Endodermal cell (in vitro differentiated cells): ENCODE measurements around the gene MUC21. TPM values are rescaled to one million over a fixed set of nuclear protein-coding genes. Genes with fewer than 3 reads are reported as not detected.

Experiments
- DNase-seq: peaks from one replicate; pipeline ENCODE4 v3.0.0-alpha.2; 2017
- H3K27ac ChIP-seq: 2 replicates; pipeline ENCODE4 v1.5.1; 2013; ENCODE audit warnings: mild to moderate bottlenecking, low read depth, low read length, moderate library complexity
- H3K27me3 ChIP-seq: 2 replicates; pipeline ENCODE4 v1.6.1; 2013; ENCODE audit warnings: mild to moderate bottlenecking, low read length, moderate library complexity; ENCODE audit not compliant: insufficient read depth, control insufficient read depth, poor library complexity, severe bottlenecking
- H3K36me3 ChIP-seq: 2 replicates; pipeline ENCODE4 v1.7.0; 2013; ENCODE audit warnings: mild to moderate bottlenecking, low read length, moderate library complexity; ENCODE audit not compliant: control insufficient read depth, insufficient read depth
- H3K4me1 ChIP-seq: one replicate; pipeline ENCODE4 v1.7.0; 2013; ENCODE audit warnings: low read length; ENCODE audit not compliant: control insufficient read depth, insufficient read depth
- H3K4me3 ChIP-seq: 2 replicates; pipeline ENCODE4 v1.5.1; 2013; ENCODE audit warnings: mild to moderate bottlenecking, low read length, moderate library complexity
- H3K9ac ChIP-seq: 2 replicates; pipeline ENCODE4 v1.6.1; 2013; ENCODE audit warnings: mild to moderate bottlenecking, low read length, moderate library complexity; ENCODE audit not compliant: poor library complexity, severe bottlenecking; ENCODE audit errors: extremely low read depth
- H3K9me3 ChIP-seq: 2 replicates; pipeline ENCODE4 v1.6.1; 2013; ENCODE audit warnings: mild to moderate bottlenecking, low read length, moderate library complexity; ENCODE audit not compliant: control insufficient read depth
- H3K27ac Mint-ChIP-seq: 2 replicates; pipeline ENCODE4 v1.8.0; 2020; ENCODE audit warnings: mixed read lengths
- H3K27me3 Mint-ChIP-seq: 2 replicates; pipeline ENCODE4 v1.8.0; 2021; ENCODE audit warnings: mild to moderate bottlenecking, mixed read lengths; ENCODE audit not compliant: insufficient read depth
- H3K36me3 Mint-ChIP-seq: 2 replicates; pipeline ENCODE4 v1.8.0; 2020; ENCODE audit warnings: low read depth, mixed read lengths
- H3K4me1 Mint-ChIP-seq: 2 replicates; pipeline ENCODE4 v1.8.0; 2020; ENCODE audit warnings: mixed read lengths
- H3K4me3 Mint-ChIP-seq: 2 replicates; pipeline ENCODE4 v1.8.0; 2020; ENCODE audit warnings: mild to moderate bottlenecking, moderate library complexity, mixed read lengths
- H3K9me3 Mint-ChIP-seq: 2 replicates; pipeline ENCODE4 v1.8.0; 2020; ENCODE audit warnings: mild to moderate bottlenecking, mixed read lengths
- WGBS, 2 experiments: methylation state at CpG; one replicate each; pipeline versions ENCODE4 v1.1.5 to v1.1.7; 2013; ENCODE audit warnings: missing lambda C conversion rate in 2 of 2, mixed read lengths in 1 of 2; ENCODE audit not compliant: insufficient coverage in 1 of 2, insufficient read length in 1 of 2; 5-methylcytosine and 5-hydroxymethylcytosine counted together
- total RNA-seq, 2 donors: library from RNA; stranded (reverse); fragmentation: NEBNext Ultra II Directional in 1 of 2; extraction: Animal tissue kit (Norgen Biotek cat#: 25700) in 1 of 2; gene quantifications; 2 replicates in 1 of 2; 3 replicates in 1 of 2; pipeline ENCODE4 v1.2.1, GENCODE V29; 2021
- TF ChIP-seq, protein P1 (sequence below): fragments of 200-600 bp; sonication (generic); conservative IDR thresholded peaks from 2 replicates; pipeline ENCODE4 v1.5.0; 2021; ENCODE audit warnings: antibody characterized with exemption, mild to moderate bottlenecking

The MUC21 gene
- total RNA-seq, 2 donors from 2014 or later: not detected

DNA sequence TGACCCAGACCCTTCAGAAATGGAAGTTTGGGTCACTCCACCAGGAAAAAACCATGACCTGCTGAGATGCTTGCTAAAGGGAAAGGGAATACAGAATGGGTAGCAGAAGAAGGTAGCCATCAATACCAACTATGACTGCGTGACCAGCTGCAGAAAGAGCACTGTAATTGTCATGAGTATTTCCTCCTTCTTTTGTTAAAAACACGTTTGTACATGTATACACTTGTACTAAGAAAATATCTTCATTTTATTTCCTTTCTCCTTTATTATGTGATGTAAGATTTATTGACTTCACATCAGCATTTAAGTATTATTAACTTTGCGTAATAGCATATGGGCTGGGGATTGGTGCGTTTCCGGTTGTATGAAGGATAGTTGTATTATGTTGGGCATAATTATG is 12.6 kb upstream of the MUC21 start:
- H3K4me3 Mint-ChIP-seq: no peak overlapping the region
- DNase-seq: no peak
- Histone ChIP-seq H3K36me3 (no peaks in the 10 kb centered on the region), H3K9ac (no peak overlapping the region), H3K4me1 (no peaks in the 10 kb centered on the region), H3K27ac (no peak overlapping the region), H3K27me3 (no peaks in the 10 kb centered on the region), H3K4me3 (no peak overlapping the region), H3K9me3 (no peaks in the 10 kb centered on the region)
- WGBS, 2 experiments: 98 to 100% methylated on average over 2 to 4 of the region's 5 CpGs
- no peaks in the 10 kb centered on the region for H3K9me3 Mint-ChIP-seq
- TF ChIP-seq, protein P1, sequence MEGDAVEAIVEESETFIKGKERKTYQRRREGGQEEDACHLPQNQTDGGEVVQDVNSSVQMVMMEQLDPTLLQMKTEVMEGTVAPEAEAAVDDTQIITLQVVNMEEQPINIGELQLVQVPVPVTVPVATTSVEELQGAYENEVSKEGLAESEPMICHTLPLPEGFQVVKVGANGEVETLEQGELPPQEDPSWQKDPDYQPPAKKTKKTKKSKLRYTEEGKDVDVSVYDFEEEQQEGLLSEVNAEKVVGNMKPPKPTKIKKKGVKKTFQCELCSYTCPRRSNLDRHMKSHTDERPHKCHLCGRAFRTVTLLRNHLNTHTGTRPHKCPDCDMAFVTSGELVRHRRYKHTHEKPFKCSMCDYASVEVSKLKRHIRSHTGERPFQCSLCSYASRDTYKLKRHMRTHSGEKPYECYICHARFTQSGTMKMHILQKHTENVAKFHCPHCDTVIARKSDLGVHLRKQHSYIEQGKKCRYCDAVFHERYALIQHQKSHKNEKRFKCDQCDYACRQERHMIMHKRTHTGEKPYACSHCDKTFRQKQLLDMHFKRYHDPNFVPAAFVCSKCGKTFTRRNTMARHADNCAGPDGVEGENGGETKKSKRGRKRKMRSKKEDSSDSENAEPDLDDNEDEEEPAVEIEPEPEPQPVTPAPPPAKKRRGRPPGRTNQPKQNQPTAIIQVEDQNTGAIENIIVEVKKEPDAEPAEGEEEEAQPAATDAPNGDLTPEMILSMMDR: no peak
- H3K4me1 Mint-ChIP-seq: peaks cover 9% of the 10 kb centered on the region
- H3K27ac Mint-ChIP-seq: no peak overlapping the region
- H3K36me3 Mint-ChIP-seq: no peaks in the 10 kb centered on the region
- peaks cover 4% of the 10 kb centered on the region for H3K27me3 Mint-ChIP-seq

DNA sequence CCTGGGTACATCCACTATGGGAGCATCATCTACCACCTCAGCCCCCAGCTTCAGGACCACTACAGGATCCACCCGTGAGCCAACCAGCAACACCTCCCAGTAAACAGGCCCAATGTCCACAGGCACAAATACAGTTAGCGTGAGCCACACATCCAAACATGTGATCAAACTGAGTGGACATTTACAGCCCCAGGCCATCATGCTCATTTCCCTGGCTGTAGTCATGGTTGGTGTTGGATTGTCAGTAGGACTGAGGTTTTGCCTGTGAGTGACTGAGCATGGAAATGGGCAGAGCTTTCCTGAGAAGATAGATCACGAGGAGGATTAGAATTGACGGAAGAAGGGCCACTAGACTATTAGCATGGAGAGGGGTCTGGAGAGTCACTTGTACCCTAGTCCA is 10.7 kb upstream of the MUC21 start:
- H3K27me3 ChIP-seq: no peaks in the 10 kb centered on the region
- Mint-ChIP-seq H3K9me3 (no peaks in the 10 kb centered on the region), H3K27ac (no peak overlapping the region), H3K4me1 (no peaks in the 10 kb centered on the region), H3K4me3 (no peak overlapping the region), H3K36me3 (no peaks in the 10 kb centered on the region), H3K27me3 (no peaks in the 10 kb centered on the region)
- TF ChIP-seq, protein P1: no peak
- H3K27ac ChIP-seq: no peak overlapping the region
- no peak overlapping the region for H3K9ac ChIP-seq
- H3K4me3 ChIP-seq: no peak overlapping the region
- H3K4me1 ChIP-seq: no peaks in the 10 kb centered on the region
- no peak for DNase-seq
- no peaks in the 10 kb centered on the region for H3K9me3 ChIP-seq
- 93 to 95% methylated on average over 4 of the region's 4 CpGs for WGBS, 2 experiments
- no peaks in the 10 kb centered on the region for H3K36me3 ChIP-seq

DNA sequence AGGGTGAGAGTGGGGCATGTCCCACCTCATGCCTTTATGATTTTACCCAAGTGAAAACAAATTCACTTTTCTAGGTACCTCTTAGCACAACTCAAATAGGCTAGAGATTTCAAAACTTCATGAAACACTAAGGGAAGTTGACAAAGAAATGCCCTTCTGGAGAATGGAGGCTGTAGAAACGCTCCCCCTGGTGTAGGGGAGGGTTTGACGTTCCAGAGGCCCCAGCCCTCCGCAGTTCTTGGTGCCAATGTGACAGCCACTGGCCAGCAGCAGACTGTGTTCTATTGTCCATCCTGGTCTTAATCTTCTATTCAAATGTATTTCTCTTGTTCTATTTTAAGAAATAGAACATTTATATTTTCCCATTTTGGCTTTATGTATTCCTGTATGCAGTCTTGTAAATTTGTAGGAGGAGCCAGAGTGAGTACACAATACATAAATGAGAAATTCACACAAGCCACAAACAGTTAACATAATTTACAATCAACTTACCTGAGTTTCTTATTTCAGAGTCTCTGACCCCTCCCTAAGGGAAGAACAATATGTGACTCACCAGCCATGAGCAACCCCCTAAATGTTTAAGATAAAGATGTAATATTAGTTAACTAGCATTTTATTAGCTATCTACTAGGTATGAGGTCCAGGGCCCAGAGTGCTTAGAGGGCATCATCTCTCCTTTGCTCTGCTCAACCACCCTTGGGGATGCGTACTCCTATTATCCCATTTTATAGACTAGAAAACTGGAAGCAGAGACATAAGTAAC is 8.8 kb upstream of the MUC21 start:
- 67 to 84% methylated on average over 4 of the region's 4 CpGs for WGBS, 2 experiments
- no peaks in the 10 kb centered on the region for H3K4me1 ChIP-seq
- Mint-ChIP-seq H3K27ac (no peak overlapping the region), H3K9me3 (no peaks in the 10 kb centered on the region), H3K36me3 (no peaks in the 10 kb centered on the region), H3K27me3 (no peaks in the 10 kb centered on the region), H3K4me1 (no peaks in the 10 kb centered on the region), H3K4me3 (no peak overlapping the region)
- no peaks in the 10 kb centered on the region for H3K36me3 ChIP-seq
- H3K9ac ChIP-seq: no peak overlapping the region
- no peaks in the 10 kb centered on the region for H3K27me3 ChIP-seq
- H3K9me3 ChIP-seq: no peaks in the 10 kb centered on the region
- TF ChIP-seq, protein P1: peak; percentile 50
- no peak overlapping the region for H3K27ac ChIP-seq
- peak; percentile 53 for DNase-seq
- no peak overlapping the region for H3K4me3 ChIP-seq
